Measurements from ENCODE around the gene SLC6A15. TPM values are rescaled to one million over a fixed set of nuclear protein-coding genes. Genes with fewer than 3 reads are reported as not detected.

Gene SLC6A15
- 1 to 10 TPM; 2.0 to 2.6 TPM for polyA plus RNA-seq

DNA sequence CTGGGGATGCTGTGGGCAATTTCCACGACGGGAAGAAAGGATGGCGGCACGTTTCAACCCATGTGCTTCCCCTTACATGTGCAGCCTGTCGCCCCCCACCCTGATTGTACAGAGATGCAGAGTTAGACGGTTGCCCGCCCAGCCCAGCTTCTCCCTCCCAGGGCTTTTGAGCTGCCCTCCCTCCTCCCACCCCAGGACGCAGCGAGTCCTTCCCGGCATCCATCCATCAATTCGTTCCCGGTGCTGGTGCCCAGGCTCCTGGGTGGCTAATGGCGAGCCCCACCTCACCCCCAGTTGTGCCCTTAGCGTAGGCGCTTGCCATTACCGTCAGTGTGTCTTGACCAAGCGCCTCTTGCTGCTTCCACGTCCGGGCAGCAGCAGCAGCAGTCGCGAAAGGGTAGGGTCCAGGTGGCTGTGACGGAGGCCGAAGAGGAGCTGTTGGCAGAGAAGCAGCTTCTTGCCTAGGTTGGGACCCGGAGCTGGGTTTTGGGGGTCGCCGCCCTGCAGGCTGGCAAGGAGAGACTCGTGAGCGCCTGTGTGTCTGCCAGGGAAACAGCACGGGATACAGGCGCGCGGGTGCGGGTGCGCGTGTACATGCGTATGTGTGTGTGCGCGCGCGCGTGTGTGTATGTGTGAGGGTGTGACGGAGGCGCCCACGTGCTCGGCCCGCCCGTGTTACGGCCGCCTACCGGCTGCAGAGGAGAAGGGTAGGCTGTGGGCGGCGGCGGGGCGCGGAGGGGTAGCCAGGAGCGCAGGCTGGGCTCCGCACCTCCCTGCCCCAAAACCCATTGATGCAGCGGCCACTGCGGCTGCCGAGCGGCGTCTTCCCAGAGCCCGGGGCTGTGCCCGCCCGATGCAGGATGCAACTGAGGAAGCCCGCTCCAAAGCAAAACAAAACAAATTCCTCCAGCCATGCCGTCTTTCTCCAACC, at the start of gene SLC6A15:
TSS of gene SLC6A15 (minus strand) at position 602 of the 931 bp plus-strand sequence. CDS start 20,679 bp downstream, outside the sequence.
- Histone ChIP-seq H3K9me3 (ENCODE audit: control insufficient read depth in 2 of 2, insufficient read depth in 1 of 2, low read depth in 1 of 2, low read length in 1 of 2) (peaks cover 0 to 4% of the 10 kb centered on the region in 2 donors), H3K4me3 (ENCODE audit: low read depth in 1 of 2, low read length in 2 of 2) (peak within 1 kb of the TSS; percentile 57 to 66), H3K27me3 (ENCODE audit: control insufficient read depth in 1 of 2, insufficient read depth in 2 of 2, low read length in 2 of 2) (no peaks in the 10 kb centered on the region), H3K27ac (ENCODE audit: low read depth in 2 of 2, low read length in 1 of 2) (peak within 1 kb of the TSS; percentile 30 to 51), H3K4me1 (ENCODE audit: control insufficient read depth in 2 of 2, insufficient read depth in 2 of 2, low read length in 1 of 2) (peaks cover 5 to 14% of the 10 kb centered on the region in 2 donors), H3K36me3 (ENCODE audit: control insufficient read depth in 2 of 2, insufficient read depth in 2 of 2, low read length in 1 of 2) (no peaks in the 10 kb centered on the region)
- 3 to 4% methylated on average over 61 to 67 of the region's 67 CpGs for WGBS, 2 donors

GRCh38 chr12:84960918-84961317, 48.3 kb upstream of the SLC6A15 start:
- Histone ChIP-seq H3K36me3 (ENCODE audit: control insufficient read depth in 2 of 2, insufficient read depth in 2 of 2, low read length in 1 of 2) (no peaks in the 10 kb centered on the region), H3K27ac (ENCODE audit: low read depth in 2 of 2, low read length in 1 of 2) (no peak overlapping the region), H3K27me3 (ENCODE audit: control insufficient read depth in 1 of 2, insufficient read depth in 2 of 2, low read length in 2 of 2) (no peaks in the 10 kb centered on the region), H3K4me1 (ENCODE audit: control insufficient read depth in 2 of 2, insufficient read depth in 2 of 2, low read length in 1 of 2) (no peaks in the 10 kb centered on the region), H3K4me3 (ENCODE audit: low read depth in 1 of 2, low read length in 2 of 2) (no peak overlapping the region), H3K9me3 (ENCODE audit: control insufficient read depth in 2 of 2, insufficient read depth in 1 of 2, low read depth in 1 of 2, low read length in 1 of 2) (no peaks in the 10 kb centered on the region)
- WGBS, 2 donors, result 94 to 98% methylated on average over 1 of the region's 1 CpG

GRCh38 chr12:84955298-84955697, 42.7 kb upstream of the SLC6A15 start:
- no peaks in the 10 kb centered on the region for H3K27me3 ChIP-seq (ENCODE audit: control insufficient read depth in 1 of 2, insufficient read depth in 2 of 2, low read length in 2 of 2)
- H3K4me1 ChIP-seq (ENCODE audit: control insufficient read depth in 2 of 2, insufficient read depth in 2 of 2, low read length in 1 of 2), result no peaks in the 10 kb centered on the region
- no peak overlapping the region for H3K4me3 ChIP-seq (ENCODE audit: low read depth in 1 of 2, low read length in 2 of 2)
- 67 to 68% methylated on average over 4 of the region's 4 CpGs for WGBS, 2 donors
- no peaks in the 10 kb centered on the region for H3K36me3 ChIP-seq (ENCODE audit: control insufficient read depth in 2 of 2, insufficient read depth in 2 of 2, low read length in 1 of 2)
- H3K27ac ChIP-seq (ENCODE audit: low read depth in 2 of 2, low read length in 1 of 2), result no peak overlapping the region
- H3K9me3 ChIP-seq (ENCODE audit: control insufficient read depth in 2 of 2, insufficient read depth in 1 of 2, low read depth in 1 of 2, low read length in 1 of 2), result no peaks in the 10 kb centered on the region

DNA sequence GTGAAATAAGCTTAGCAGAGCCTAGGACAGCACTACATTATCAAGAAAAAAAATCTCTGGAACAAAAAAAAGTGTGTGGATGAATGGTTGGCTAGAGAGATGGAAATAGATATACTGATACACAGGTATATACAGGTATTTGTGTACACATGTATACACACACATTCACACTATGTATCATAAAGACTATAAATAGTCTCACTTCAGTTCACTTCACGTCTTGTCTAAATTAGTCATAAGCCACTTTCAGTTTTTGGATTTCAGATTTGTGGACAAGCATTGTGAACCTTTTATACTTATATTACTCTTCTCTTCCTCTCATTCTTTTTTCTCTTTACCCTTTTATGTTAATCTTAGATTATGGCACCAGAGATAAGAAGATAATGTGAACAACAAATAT, 41.8 kb upstream of the SLC6A15 start:
- H3K36me3 ChIP-seq (ENCODE audit: control insufficient read depth in 2 of 2, insufficient read depth in 2 of 2, low read length in 1 of 2), result no peaks in the 10 kb centered on the region
- 38 to 48% methylated on average over 1 of the region's 1 CpG for WGBS, 2 donors
- no peaks in the 10 kb centered on the region for H3K27me3 ChIP-seq (ENCODE audit: control insufficient read depth in 1 of 2, insufficient read depth in 2 of 2, low read length in 2 of 2)
- H3K4me1 ChIP-seq (ENCODE audit: control insufficient read depth in 2 of 2, insufficient read depth in 2 of 2, low read length in 1 of 2), result no peaks in the 10 kb centered on the region
- no peak overlapping the region for H3K27ac ChIP-seq (ENCODE audit: low read depth in 2 of 2, low read length in 1 of 2)
- H3K4me3 ChIP-seq (ENCODE audit: low read depth in 1 of 2, low read length in 2 of 2), result no peak overlapping the region
- H3K9me3 ChIP-seq (ENCODE audit: control insufficient read depth in 2 of 2, insufficient read depth in 1 of 2, low read depth in 1 of 2, low read length in 1 of 2), result no peaks in the 10 kb centered on the region

DNA sequence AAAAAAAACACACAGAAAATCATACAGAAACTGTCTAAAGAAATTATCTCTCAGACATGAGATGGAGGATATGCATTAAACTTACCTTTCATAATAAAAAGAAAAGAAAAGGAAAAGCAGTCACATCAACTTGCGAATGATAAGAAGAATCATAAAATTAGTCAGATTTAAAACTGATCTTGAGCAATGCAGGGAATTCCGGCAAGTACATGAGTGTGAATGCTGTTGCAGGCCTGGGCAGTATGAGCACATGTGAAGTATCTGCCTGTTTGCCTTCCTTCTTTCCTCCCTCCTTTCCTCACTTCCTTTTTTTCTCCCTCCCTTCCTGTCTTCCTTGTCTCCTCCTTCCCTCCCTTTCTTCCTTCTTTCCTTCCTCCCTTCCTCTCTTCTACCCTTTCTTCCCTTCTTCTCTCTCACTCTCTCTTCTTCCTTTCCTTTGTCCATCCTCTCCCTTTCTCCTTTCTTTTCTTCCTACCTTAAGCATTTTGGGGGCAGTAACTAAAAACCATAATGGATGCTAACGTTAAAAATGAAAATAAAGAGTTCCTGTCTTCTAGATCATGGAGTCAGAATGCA, 38.5 kb upstream of the SLC6A15 start:
- Histone ChIP-seq H3K4me1 (ENCODE audit: control insufficient read depth in 2 of 2, insufficient read depth in 2 of 2, low read length in 1 of 2) (no peaks in the 10 kb centered on the region), H3K27ac (ENCODE audit: low read depth in 2 of 2, low read length in 1 of 2) (no peak overlapping the region), H3K36me3 (ENCODE audit: control insufficient read depth in 2 of 2, insufficient read depth in 2 of 2, low read length in 1 of 2) (no peaks in the 10 kb centered on the region), H3K27me3 (ENCODE audit: control insufficient read depth in 1 of 2, insufficient read depth in 2 of 2, low read length in 2 of 2) (no peaks in the 10 kb centered on the region), H3K4me3 (ENCODE audit: low read depth in 1 of 2, low read length in 2 of 2) (no peak overlapping the region), H3K9me3 (ENCODE audit: control insufficient read depth in 2 of 2, insufficient read depth in 1 of 2, low read depth in 1 of 2, low read length in 1 of 2) (no peaks in the 10 kb centered on the region)
- WGBS, 2 donors, result 79% methylated on average over 3 of the region's 3 CpGs

- H3K9me3 ChIP-seq (ENCODE audit: control insufficient read depth in 2 of 2, insufficient read depth in 1 of 2, low read depth in 1 of 2, low read length in 1 of 2), result no peaks in the 10 kb centered on the region
- WGBS, 2 donors, result 70 to 81% methylated on average over 2 of the region's 2 CpGs
Measured at GRCh38 chr12:84946753-84947152, 34.2 kb upstream of the SLC6A15 start.

GRCh38 chr12:84937415-84937814, 24.8 kb upstream of the SLC6A15 start:
- Histone ChIP-seq H3K36me3 (ENCODE audit: control insufficient read depth in 2 of 2, insufficient read depth in 2 of 2, low read length in 1 of 2) (no peaks in the 10 kb centered on the region), H3K4me1 (ENCODE audit: control insufficient read depth in 2 of 2, insufficient read depth in 2 of 2, low read length in 1 of 2) (no peaks in the 10 kb centered on the region), H3K27ac (ENCODE audit: low read depth in 2 of 2, low read length in 1 of 2) (no peak overlapping the region), H3K9me3 (ENCODE audit: control insufficient read depth in 2 of 2, insufficient read depth in 1 of 2, low read depth in 1 of 2, low read length in 1 of 2) (no peaks in the 10 kb centered on the region), H3K4me3 (ENCODE audit: low read depth in 1 of 2, low read length in 2 of 2) (no peak overlapping the region), H3K27me3 (ENCODE audit: control insufficient read depth in 1 of 2, insufficient read depth in 2 of 2, low read length in 2 of 2) (no peaks in the 10 kb centered on the region)
- 61 to 74% methylated on average over 3 of the region's 3 CpGs for WGBS, 2 donors

More at GRCh38 chr12:84946753-84947152, 34.2 kb upstream of the SLC6A15 start:
- H3K4me3 ChIP-seq (ENCODE audit: low read depth in 1 of 2, low read length in 2 of 2), result no peak overlapping the region
- H3K36me3 ChIP-seq (ENCODE audit: control insufficient read depth in 2 of 2, insufficient read depth in 2 of 2, low read length in 1 of 2), result no peaks in the 10 kb centered on the region
- H3K27me3 ChIP-seq (ENCODE audit: control insufficient read depth in 1 of 2, insufficient read depth in 2 of 2, low read length in 2 of 2), result no peaks in the 10 kb centered on the region
- no peaks in the 10 kb centered on the region for H3K4me1 ChIP-seq (ENCODE audit: control insufficient read depth in 2 of 2, insufficient read depth in 2 of 2, low read length in 1 of 2)
- no peak overlapping the region for H3K27ac ChIP-seq (ENCODE audit: low read depth in 2 of 2, low read length in 1 of 2)

DNA sequence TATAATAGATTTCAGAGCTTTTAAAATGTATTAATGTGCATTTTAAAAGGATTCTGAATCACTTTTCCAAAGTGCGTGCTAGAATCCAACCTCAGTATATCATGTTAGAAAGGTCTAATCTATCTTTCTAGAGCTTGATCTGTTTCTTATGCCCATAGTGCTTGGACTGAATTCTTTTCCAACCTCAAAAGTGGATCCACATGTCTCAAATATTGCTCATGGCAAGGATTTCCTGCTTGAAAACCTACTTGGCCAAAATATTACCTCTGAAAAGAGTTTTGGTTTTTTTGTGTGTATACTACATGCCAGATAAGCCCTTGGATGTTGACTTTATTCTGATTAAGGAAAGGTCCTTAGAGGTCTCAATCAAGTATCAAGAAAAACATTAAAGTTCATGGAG, 16.9 kb upstream of the SLC6A15 start:
- Histone ChIP-seq H3K36me3 (ENCODE audit: control insufficient read depth in 2 of 2, insufficient read depth in 2 of 2, low read length in 1 of 2) (no peaks in the 10 kb centered on the region), H3K4me3 (ENCODE audit: low read depth in 1 of 2, low read length in 2 of 2) (no peak overlapping the region), H3K9me3 (ENCODE audit: control insufficient read depth in 2 of 2, insufficient read depth in 1 of 2, low read depth in 1 of 2, low read length in 1 of 2) (no peaks in the 10 kb centered on the region), H3K27ac (ENCODE audit: low read depth in 2 of 2, low read length in 1 of 2) (no peak overlapping the region), H3K27me3 (ENCODE audit: control insufficient read depth in 1 of 2, insufficient read depth in 2 of 2, low read length in 2 of 2) (no peaks in the 10 kb centered on the region), H3K4me1 (ENCODE audit: control insufficient read depth in 2 of 2, insufficient read depth in 2 of 2, low read length in 1 of 2) (no peaks in the 10 kb centered on the region)
- 88 to 100% methylated on average over 1 of the region's 1 CpG for WGBS, 2 donors

GRCh38 chr12:84924981-84925380, 12.4 kb upstream of the SLC6A15 start:
- no peak overlapping the region for H3K4me3 ChIP-seq (ENCODE audit: low read depth in 1 of 2, low read length in 2 of 2)
- WGBS, 2 donors, result 36 to 37% methylated on average over 2 of the region's 2 CpGs
- no peaks in the 10 kb centered on the region for H3K4me1 ChIP-seq (ENCODE audit: control insufficient read depth in 2 of 2, insufficient read depth in 2 of 2, low read length in 1 of 2)
- H3K36me3 ChIP-seq (ENCODE audit: control insufficient read depth in 2 of 2, insufficient read depth in 2 of 2, low read length in 1 of 2), result no peaks in the 10 kb centered on the region
- H3K9me3 ChIP-seq (ENCODE audit: control insufficient read depth in 2 of 2, insufficient read depth in 1 of 2, low read depth in 1 of 2, low read length in 1 of 2), result no peaks in the 10 kb centered on the region
- no peak overlapping the region for H3K27ac ChIP-seq (ENCODE audit: low read depth in 2 of 2, low read length in 1 of 2)
- H3K27me3 ChIP-seq (ENCODE audit: control insufficient read depth in 1 of 2, insufficient read depth in 2 of 2, low read length in 2 of 2), result no peaks in the 10 kb centered on the region

Measured in esophagus (tissue), 2 donors.